Hepatocyte (in vitro differentiated cells): ENCODE results near the gene COX8A.
"Not testable (repeated sequence)": the region's sequence is repeated elsewhere in the genome, so short reads cannot be mapped to it uniquely, and the experiment has no call there.

ENCODE experiments used
- CTCF ChIP-seq: fragments of 200-600 bp; sonication (generic); IDR thresholded peaks from 2 replicates; pipeline ENCODE4 v1.5.1; 2016; ENCODE audit warnings: antibody characterized with exemption, mild to moderate bottlenecking; ENCODE audit not compliant: poor library complexity
- EZH2 ChIP-seq: fragments of 200-600 bp; sonication (generic); IDR thresholded peaks from 2 replicates; pipeline ENCODE4 v1.6.1; 2016; ENCODE audit warnings: antibody characterized with exemption, mild to moderate bottlenecking, borderline replicate concordance

DNA sequence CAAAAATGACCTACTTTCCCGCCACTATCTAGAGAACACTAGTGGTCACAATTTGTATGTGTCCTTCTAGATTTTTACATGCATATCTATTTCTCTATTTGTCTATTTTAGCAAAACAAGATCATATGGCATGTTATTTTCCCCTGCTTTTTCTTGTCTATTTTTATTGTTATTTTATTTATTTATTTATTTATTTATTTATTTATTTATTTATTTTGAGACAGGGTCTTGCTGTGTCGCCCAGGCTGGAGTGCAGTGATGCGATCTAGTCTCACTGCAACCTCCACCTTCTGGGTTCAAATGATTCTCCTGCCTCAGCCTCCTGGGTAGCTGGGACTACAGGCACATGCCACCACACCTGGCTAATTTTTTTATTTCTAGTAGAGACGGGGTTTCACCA, 10.5 kb upstream of the COX8A start:
- TF ChIP-seq CTCF, EZH2: not testable (repeated sequence)
